Activated T-helper 1 cell treated with anti-CD3 and anti-CD28 coated beads, Interleukin-2, amount 50 U/mL, for 16 hours (primary cell): ENCODE data around the gene FAM168A.

ENCODE experiments used
- DNase-seq, 2 donors: peaks; one replicate each; pipeline ENCODE4 v3.0.0-alpha.2; 2020; ENCODE audit warnings: low read depth in 1 of 2, low spot score in 1 of 2

The FAM168A gene

DNA sequence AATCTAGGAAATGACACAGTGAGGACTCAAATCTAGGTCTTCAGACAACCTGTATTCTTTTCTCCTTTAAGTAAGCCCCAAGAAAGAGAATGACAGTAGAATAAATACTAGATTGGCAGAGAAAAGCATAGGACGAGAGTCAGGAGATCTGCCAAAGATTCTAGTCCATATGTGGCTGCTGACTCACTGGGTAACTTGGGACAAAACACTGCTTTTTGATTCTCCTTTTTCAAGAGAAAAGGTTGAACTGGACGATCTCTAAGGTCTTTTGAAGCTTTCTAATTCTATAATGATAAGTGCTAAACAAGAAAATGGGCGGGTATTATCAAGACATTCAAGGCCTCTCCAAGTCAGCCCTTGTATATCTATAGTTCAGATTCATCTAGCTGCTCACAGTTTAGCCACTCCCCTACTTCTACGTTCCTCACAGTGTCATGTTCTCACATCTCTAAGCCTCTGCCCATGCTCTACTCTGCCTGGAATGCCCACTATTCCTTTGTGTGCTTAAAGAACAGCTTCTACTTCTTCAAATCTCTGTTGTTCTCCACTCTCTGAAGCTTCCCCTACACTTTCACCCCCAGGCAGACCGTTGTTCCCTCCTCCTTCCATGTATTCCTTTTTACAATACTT lies 168.7 kb downstream of the FAM168A start:
- no peak for DNase-seq

DNA sequence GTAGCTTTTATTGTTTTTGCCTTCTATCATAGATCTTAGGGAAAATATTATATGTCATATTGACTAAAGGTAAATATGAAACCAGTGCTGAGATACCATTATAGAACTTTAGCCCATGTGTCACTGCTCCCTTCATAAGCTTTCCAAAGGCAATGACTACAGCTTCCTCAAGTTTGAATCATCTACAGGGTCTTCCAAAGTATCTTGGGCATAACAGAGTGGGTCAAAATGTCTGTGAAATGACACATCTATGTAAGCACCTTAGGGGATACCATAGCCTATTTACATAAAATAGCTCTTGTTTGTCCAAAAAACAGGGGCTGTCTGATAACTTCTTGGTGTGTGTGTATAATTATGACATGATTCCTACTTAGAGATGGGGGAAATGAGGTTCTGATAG lies 169.2 kb downstream of the FAM168A start:
- no peak for DNase-seq

DNA sequence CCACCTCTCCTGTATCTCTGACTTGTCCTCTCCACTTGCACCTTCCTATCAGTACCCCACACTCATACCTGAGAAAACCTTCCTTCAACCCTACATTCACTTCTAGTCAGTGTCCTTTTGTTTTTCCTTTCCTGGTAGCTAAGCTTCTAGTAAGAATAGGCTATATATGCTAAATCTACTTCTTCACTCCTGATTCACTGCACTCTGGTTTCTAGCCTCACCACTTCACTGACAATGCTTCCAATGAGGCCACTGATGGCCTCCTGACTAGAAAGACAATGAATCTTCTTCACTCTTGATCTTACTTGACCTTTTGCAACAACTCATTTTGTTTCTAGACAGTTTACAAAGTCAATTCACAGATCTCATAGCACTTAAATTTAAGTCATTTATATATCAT lies 169.7 kb downstream of the FAM168A start:
- DNase-seq: no peak

DNA sequence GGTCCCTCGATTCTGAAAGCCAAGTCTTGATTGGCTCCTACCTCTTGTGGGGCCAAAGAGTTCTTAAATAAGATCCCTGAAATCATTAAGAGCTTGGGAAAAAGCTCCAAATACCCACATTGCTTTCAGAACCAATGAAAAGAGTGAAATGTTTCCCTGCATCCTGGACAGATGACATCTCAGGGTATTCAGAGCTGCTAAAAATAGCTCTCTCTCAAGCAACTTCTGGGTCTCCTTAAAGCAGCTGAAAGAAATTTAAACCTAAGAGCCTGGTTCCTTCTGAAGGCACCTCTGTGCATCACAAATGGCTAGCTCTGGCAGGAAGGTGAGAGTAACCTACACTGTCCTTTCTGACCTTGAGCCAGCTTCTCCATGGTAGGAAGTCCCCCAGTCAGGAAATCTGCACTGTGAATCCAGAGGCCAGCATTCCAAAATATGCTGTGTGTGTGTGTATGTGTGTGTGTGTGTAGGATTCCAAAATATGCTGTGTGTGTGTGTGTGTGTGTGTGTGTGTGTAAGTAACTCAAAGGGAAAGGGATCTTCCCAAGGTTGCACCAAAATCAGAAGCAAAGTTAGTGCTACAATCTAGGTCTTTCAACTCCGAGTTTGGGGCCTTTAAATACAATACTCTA lies 171.6 kb downstream of the FAM168A start:
- DNase-seq: no peak

DNA sequence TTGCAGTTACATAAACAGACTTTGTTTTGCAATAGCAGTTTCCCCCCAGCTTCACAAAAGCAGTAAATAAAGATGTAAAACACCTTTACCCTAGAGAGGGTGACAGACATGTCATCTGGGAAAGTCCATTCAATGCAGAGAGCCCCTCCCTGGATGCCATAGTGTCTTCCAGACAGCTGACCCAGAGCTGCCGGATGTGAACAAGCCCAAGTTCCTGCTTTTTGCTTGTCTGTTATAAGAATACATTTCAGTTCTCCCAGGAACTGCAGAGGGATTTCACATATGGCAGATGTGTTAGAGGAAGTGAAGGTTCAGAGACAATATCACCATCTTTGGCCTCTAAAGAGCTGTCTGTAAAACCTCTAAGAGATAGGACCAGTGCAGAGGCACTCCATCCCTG lies 172.8 kb downstream of the FAM168A start:
- no peak for DNase-seq

DNA sequence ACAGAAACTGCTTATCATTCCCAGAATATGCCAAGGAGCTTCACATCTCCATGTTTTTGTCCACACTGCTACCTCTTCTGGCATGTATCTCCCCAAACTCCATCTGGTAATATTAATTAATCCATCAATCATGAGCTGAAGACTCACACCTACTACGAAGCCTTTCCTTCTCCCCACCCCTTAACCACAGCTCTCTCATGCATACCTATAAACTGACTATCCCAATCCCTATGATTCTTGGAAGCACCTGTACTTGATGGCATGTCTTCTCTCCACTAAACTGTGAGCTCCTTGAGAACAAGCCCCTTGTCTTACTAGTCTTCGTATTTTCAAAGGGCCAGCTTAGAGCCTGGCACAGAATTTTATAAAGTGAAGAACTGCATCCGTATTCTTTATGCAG lies 174.4 kb downstream of the FAM168A start:
- DNase-seq: no peak

DNA sequence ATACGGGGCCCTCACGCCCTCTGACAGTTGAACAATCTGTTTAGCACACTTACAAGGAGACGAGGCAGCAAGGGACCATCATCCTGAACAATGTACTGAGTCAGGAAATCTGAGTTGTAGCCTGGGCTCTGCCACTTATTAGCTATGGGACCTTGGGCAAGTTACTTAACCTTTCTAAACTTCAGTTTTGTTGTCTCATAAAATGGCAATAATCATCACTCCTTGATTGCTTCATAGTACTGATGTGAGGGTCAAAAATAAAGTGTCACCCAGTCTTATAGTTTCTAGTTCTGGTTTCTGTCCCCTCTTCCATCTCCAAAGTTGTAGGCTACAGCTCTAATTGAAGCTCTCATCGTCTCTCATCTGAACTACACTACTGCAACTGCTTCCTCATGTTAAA lies 175.0 kb downstream of the FAM168A start:
- no peak for DNase-seq

DNA sequence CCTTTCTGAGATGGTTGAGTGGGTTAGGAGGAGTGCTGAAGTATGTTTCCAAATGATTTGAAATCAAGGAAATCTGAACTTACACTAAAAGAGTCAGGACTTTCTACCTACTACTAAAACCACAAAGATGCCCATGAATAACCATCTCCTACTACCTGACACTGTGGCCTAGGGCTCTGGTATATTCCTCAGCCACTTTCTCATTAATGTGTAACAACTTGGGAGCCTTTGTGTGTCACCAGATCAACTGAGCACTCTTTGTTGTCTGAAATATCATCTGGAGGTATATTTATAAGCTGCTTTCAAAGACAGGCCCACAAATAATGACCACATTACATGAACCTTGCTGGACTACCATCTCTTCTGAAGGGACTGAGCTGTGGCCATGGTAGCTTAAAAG lies 177.8 kb downstream of the FAM168A start:
- DNase-seq: no peak

DNA sequence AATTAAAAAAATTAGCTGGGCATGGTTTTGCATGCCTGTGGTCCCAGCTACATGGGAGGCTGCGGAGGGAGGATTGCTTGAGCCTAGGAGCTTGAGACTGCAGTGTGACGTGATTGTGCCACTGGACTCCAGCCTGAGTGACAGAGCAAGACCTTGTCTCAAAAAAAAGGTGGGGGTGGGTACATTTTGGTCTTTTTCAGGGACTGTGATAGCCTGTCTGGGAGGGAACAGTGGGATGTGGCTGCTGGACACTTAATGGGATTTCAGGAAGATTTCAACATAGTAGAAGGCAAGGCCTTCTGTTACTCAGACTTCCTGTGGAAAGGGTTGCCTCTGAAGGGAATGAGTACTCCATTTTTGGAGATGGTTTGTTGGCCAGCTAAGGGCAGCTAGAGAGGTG lies 181.1 kb downstream of the FAM168A start:
- DNase-seq: no peak

DNA sequence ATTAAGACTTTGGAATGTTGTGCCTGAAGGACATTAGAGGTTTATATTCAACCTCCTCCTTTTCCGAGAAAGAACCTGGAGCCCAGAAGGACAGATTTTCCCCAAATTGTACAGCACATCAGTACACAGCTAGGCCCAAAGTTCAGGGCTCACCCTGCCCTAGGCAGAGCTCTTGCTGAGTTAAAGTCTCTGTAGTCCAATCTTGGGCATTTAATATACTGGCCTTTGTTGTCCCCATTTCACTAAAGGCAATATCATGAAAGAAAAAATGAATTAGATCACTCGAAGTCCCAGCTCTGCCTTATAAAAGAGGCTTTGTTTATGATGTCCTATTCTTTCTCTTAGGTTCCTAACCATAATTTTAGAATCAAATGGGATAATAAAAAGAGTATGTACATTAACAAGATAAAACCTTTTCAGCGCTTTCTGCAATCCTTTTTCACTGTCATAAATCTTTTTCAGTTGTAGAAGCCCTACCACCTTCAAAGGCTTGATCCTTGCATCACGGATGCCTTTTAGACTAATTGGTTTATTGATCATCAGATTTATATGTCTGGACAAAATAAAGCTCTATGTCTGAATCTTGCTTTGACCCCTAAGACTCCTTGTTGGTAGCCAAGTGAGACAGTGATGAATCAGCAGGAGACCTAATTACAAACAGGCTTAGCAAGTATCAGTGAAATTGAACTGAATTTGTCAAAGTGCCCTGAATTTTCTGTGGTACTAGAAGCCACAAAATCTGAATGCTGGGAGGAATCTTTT lies 181.9 kb downstream of the FAM168A start:
- no peak for DNase-seq

DNA sequence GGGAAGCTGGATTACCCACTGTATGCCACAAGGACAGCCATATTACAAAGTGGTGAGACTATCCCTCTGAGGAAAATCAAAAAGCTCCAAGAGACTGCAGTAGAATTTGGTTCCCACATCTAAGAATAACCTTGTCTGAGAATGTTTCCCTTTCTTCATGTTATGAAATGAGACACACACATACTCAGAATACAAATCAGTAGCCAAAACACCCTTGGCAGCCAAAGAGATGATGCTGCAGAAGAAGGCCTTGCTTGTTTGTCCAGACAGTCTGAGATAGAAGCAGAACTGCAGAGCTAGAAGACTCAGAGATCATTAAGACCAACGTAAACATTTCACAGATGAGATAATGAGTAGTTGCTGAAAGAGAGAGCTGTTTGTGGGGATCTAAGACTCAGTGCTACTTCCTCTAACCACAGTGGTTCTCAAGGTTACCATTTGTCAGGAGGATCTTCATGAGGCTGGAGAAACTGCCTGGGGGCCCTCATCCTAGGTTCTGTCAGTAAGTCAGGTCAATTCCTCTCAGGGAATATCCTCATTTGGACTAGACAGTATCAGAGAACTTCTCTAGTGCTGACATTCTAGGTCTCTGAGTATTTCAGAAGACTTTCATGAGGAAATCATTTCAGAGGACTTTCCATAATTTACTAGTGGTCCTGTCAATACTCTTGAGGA lies 182.8 kb downstream of the FAM168A start:
- DNase-seq: no peak

DNA sequence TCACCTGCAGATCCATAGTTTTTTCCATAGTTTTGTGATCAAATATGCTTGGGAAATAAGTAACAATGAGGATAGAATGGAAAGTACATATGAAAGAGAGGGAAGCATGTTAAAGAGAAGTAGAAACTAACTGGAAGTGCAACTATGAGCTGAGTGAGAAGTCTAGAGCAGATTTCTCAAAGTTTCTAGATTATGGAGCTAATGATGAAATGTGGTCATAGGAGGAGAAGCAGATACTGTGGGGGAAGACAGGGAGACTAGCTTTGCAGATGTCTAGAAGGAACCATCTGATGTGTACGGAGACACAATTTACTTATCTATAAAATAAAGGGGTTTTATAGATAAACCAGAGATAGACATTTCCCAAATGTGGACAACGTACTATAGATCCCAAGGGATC lies 184.7 kb downstream of the FAM168A start:
- DNase-seq: no peak

DNA sequence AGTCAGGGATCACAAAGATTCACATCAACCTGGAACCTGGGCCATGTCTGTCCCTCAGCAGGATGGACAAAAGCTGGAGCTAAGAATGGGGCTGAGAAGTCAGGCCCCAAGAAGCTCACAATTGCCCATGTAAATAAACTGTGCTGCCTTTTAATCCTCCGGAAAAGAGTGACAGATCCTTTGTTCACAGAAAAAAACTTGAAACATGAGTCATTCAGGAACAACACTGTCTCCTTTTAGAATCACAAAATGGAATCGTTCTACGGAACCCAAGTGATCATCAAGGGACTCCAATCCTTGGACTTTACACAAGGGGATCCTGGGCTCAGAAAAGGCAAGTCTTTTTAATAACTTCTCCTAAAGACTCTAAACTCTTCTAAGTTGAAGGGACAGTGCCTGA lies 185.6 kb downstream of the FAM168A start:
- DNase-seq: no peak

DNA sequence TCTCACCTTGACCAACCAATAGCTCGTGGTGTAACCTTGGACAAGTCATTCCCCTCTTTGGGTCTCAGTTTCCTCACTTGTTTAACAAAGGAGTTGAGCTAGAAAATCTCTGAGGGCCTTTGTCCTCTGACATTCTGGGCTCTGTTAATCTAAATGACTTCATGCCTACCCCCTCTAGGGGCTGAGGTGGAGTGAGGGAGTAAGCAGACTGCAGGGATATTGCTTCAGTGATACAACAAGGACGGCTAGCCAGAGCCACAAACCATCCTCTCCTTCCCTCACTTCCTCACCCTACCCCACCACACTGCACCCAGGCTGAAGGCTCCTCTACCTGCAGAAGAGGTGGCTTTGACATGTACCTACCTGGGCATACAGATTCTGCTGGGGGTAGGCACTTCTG lies 186.9 kb downstream of the FAM168A start:
- DNase-seq: no peak

DNA sequence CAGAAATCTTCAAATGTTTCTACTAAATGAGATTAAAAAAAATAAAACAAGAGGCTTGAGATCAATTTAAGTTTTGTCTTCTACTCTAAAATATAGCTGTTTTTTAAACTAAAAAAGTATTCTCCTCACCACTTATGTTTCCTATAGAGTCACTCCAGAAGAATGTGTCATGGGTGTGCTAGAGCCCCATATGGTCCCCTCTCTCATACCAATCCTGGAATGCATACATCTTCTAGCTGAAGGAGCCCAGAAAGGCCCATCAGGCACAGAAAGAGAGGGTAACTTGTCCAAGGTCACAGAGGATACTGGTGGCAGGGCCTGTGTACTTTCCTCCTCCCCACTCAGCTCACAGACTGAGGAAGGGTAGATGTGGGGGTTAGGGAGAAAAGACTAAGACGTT lies 187.3 kb downstream of the FAM168A start:
- DNase-seq: no peak

DNA sequence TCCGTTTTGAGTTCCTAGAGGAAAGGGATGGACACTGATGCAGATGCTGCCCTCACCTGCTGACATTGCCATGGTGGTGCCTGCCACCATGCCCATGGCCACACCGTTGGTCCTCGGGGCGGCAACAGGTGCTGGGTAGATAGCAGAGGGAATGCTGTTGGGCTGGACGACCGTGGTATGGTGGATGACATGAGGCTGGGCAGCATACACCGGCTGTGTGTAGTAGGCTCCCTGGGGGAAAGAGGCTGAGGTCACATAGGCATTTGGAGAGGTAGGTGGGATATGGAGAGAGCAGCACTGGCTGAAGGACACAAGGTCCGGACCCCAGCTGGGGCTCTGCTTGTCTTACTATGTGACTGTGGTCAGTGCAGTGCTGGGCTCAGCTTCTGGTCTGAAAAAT lies 188.5 kb downstream of the FAM168A start:
- no peak for DNase-seq

DNA sequence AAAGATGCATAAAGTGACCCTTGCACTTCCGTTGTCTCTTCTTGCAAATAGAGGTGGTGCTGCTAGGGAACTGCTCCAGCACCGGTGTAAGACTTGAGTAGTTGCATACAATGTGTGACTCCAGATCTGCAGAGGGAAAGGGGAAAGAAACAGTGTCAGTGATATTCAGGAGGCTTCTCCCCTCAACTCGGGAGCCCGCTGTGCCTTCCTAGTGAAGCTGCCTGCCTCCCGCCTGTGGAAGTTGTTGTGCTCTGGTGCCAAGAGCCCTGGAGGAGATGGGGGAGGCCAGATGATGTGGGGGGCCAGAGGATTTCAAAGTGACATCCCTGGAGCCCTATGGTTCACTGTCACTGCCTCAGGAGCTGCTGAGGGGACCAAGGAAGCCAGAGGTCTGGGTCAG lies 191.3 kb downstream of the FAM168A start:
- no peak for DNase-seq

DNA sequence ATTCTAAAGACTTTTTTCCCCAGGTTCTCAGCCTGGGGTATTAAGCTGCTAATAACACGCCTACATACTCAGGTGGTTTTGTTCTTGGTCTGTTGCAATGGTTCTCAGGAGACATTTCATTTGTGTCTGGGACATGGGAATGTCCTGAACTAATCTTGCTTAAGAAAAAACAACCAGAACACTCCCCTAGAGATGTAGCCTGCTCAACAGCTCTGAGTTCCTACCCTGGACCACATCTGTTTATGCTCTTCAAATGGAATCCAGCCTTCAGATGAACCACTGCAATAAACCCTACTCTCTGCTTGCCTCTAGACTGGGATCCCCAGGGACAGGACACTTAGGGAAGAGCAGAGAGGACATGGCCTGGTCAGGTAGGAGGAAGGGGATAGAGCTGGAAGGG lies 191.8 kb downstream of the FAM168A start:
- DNase-seq: no peak

DNA sequence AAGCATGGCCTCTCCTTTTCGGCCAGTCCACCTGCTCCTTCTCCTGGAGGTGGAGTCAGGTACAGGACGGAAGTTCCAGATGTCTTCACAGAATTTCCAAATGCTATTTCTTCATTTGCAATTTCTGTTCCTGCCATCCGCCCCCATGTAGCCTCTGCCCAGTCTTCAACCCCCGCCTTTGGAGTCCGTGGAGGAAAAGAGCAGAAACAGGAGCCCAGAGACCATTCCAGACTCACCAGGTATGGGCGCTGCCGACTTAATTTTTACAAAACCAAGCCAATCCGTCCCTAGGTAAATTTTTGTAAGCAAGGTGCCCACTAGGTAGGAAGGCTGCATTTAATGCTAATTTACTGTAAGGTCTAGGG lies 192.8 kb downstream of the FAM168A start:
- no peak for DNase-seq

DNA sequence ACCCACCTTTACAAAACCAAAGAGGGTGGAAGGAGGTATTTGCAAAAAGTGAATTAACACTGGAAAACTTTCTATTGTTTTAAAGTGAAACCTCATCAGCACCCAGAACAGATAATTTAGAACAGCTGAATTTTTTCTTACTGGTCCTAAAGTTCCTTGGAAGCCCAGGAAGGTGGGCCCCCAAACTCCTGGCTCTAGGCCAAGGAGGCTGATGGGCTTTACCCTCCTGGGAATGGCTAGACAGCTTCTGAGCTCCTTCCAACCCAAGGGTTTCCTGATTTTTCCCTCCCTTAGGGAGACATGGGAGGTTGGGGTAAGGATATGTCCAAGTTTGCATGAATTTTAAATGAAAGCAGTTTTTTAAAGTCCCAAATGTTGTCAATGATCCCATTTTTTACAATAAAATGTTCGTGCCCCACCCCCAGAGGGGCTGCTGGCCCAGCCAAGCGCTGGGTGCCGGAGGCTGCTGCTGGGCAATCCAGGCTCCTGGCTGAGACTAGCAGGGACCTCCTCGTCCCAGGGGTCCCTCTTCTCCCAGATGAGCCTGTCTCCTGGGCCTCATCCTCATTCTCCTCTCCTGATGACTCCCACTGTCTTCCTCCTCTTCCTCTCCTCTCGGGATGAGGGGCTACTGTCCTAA lies 193.3 kb downstream of the FAM168A start:
- DNase-seq: no peak

DNA sequence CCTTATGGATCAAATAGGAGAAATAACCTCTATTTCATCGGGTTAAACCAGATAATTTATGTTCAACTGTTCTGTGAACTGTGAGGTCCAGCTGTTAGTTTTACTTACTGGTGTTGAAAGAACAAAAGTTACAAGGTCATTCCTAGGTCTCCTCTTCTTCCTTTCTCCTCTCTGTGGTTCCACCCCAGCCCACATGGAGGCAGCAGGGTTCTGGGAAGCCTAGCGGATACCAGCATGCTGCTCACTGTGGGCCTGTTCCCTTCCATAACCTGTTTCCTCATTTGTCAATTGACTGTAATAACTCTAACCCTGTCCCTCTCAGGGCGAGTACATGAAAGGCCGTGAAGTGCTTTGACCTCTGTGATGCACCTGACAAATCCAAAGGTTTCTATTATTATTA lies 193.9 kb downstream of the FAM168A start:
- no peak for DNase-seq

DNA sequence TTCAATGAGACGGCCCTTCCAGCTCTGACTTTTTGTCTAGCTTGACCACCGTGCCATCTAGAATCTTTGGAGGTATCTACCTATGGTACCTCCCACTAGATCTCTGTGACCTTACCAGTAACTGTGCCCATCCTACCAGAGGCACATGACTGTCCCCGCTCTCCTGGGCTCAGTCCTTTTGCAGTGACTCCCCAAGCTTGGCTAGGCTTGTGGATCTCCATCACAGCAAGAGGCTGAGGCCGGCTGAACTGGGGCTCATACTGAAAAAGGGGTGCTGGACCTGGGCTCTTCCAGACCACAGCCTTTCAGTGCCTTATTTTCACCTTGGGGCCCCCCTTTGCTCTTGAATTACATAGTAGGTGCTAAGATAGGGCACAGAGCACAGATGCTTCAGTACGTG lies 194.4 kb downstream of the FAM168A start:
- no peak for DNase-seq
